Mesenchymal stem cell (in vitro differentiated cells and primary cell): ENCODE measurements around the gene PARP12.

Experiments used
- DNase-seq: peaks from one replicate; pipeline ENCODE4 v3.0.0-alpha.2; 2013
- H2AFZ ChIP-seq: one replicate; pipeline ENCODE4 v1.6.1; 2013; ENCODE audit warnings: low read depth, mild to moderate bottlenecking, control low read depth, inconsistent platforms, low read length, moderate library complexity
- H2AK5ac ChIP-seq: 2 replicates; pipeline ENCODE4 v1.6.1; 2013; ENCODE audit warnings: low read length, moderate library complexity, mild to moderate bottlenecking, inconsistent platforms; ENCODE audit not compliant: severe bottlenecking
- H2BK120ac ChIP-seq: one replicate; pipeline ENCODE4 v1.6.1; 2013; ENCODE audit warnings: low read depth, mild to moderate bottlenecking, inconsistent platforms, low read length, moderate library complexity
- H2BK12ac ChIP-seq, 2 experiments: one replicate each; pipeline ENCODE4 v1.6.1; 2013; ENCODE audit warnings: inconsistent platforms in 2 of 2, low read length in 2 of 2, mild to moderate bottlenecking in 2 of 2, moderate library complexity in 2 of 2, control low read depth in 1 of 2
- H2BK15ac ChIP-seq: one replicate; pipeline ENCODE4 v1.6.1; 2013; ENCODE audit warnings: mild to moderate bottlenecking, low read depth, inconsistent platforms; ENCODE audit not compliant: poor library complexity, severe bottlenecking
- H2BK5ac ChIP-seq: 2 replicates; pipeline ENCODE4 v1.6.1; 2013; ENCODE audit warnings: low read depth, mild to moderate bottlenecking, low read length, control low read depth, inconsistent platforms; ENCODE audit not compliant: poor library complexity, severe bottlenecking
- H3K14ac ChIP-seq, 2 experiments: one replicate each; pipeline ENCODE4 v1.6.1; 2013; ENCODE audit warnings: inconsistent platforms in 2 of 2, low read length in 2 of 2, control low read depth in 1 of 2, mild to moderate bottlenecking in 1 of 2, moderate library complexity in 1 of 2
- H3K18ac ChIP-seq, 2 experiments: one replicate each; pipeline ENCODE4 v1.6.1; 2013; ENCODE audit warnings: inconsistent platforms in 2 of 2, low read length in 2 of 2, control low read depth in 1 of 2, low read depth in 1 of 2, mild to moderate bottlenecking in 1 of 2
- H3K23ac ChIP-seq, 2 experiments: one replicate each; pipeline ENCODE4 v1.6.1; 2013; ENCODE audit warnings: inconsistent platforms in 2 of 2, low read length in 2 of 2, mild to moderate bottlenecking in 2 of 2, moderate library complexity in 2 of 2, control low read depth in 1 of 2
- H3K27ac ChIP-seq: 2 replicates; pipeline ENCODE4 v1.5.1; 2013; ENCODE audit warnings: mild to moderate bottlenecking, moderate library complexity, low read length, control low read depth, inconsistent platforms; ENCODE audit not compliant: poor library complexity, severe bottlenecking
- H3K27me3 ChIP-seq, 2 experiments: 2 replicates each; pipeline versions ENCODE4 v1.6.1 to v1.7.0; 2013; ENCODE audit warnings: low read length in 2 of 2, mild to moderate bottlenecking in 2 of 2, moderate library complexity in 2 of 2, control low read depth in 1 of 2, inconsistent platforms in 1 of 2; ENCODE audit not compliant: control insufficient read depth in 1 of 2, insufficient read depth in 1 of 2
- H3K36me3 ChIP-seq, 2 experiments: 2 replicates each; pipeline versions ENCODE4 v1.6.1 to v1.7.0; 2013; ENCODE audit warnings: low read length in 2 of 2, control low read depth in 1 of 2, inconsistent platforms in 1 of 2, low read depth in 1 of 2, mild to moderate bottlenecking in 1 of 2; ENCODE audit not compliant: insufficient read depth in 2 of 2, control insufficient read depth in 1 of 2
- H3K4ac ChIP-seq, 2 experiments: one replicate each; pipeline ENCODE4 v1.6.1; 2013; ENCODE audit warnings: inconsistent platforms in 2 of 2, low read length in 2 of 2, mild to moderate bottlenecking in 2 of 2, moderate library complexity in 2 of 2, control low read depth in 1 of 2, low read depth in 1 of 2
- H3K4me1 ChIP-seq: 2 replicates; pipeline ENCODE4 v1.6.1; 2013; ENCODE audit warnings: low read depth, low read length, control low read depth; ENCODE audit not compliant: control insufficient read depth, insufficient read depth
- H3K4me2 ChIP-seq: 2 replicates; pipeline ENCODE4 v1.6.1; 2013; ENCODE audit warnings: low read length, mild to moderate bottlenecking, inconsistent platforms; ENCODE audit not compliant: poor library complexity, severe bottlenecking
- H3K4me3 ChIP-seq, 2 experiments: 2 replicates each; pipeline versions ENCODE4 v1.5.1 to v1.7.0; 2013; ENCODE audit warnings: low read length in 2 of 2, mild to moderate bottlenecking in 2 of 2, control low read depth in 1 of 2, low read depth in 1 of 2; ENCODE audit not compliant: insufficient read depth in 1 of 2
- H3K79me1 ChIP-seq: replicated peaks from 2 replicates; pipeline ENCODE4 v1.6.1; 2013; ENCODE audit warnings: mild to moderate bottlenecking, control low read depth, low read length, inconsistent platforms; ENCODE audit not compliant: poor library complexity, severe bottlenecking
- H3K9ac ChIP-seq: 2 replicates; pipeline ENCODE4 v1.7.0; 2013; ENCODE audit warnings: mild to moderate bottlenecking, low read length, moderate library complexity
- H3K9me3 ChIP-seq: 2 replicates; pipeline ENCODE4 v1.7.0; 2013; ENCODE audit warnings: mild to moderate bottlenecking, low read length; ENCODE audit not compliant: control insufficient read depth
- H4K8ac ChIP-seq: one replicate; pipeline ENCODE4 v1.6.1; 2013; ENCODE audit warnings: inconsistent platforms, mild to moderate bottlenecking, low read length, moderate library complexity
- H4K91ac ChIP-seq: one replicate; pipeline ENCODE4 v1.6.1; 2013; ENCODE audit warnings: mild to moderate bottlenecking, low read length, inconsistent platforms
- WGBS: methylation state at CpG from one replicate; pipeline ENCODE4 v1.1.7; 2013; ENCODE audit warnings: mixed read lengths; 5-methylcytosine and 5-hydroxymethylcytosine counted together

PARP12 gene

GRCh38 chr7:140060243-140060630 is 2.5 kb downstream of the PARP12 start:
- H4K91ac ChIP-seq, result no peak overlapping the region
- H2BK15ac ChIP-seq, result no peak overlapping the region
- no peak overlapping the region for H2BK120ac ChIP-seq
- H2BK12ac ChIP-seq, result no peak overlapping the region
- WGBS, result 94% methylated on average over 3 of the region's 3 CpGs
- no peaks in the 10 kb centered on the region for H3K9me3 ChIP-seq
- H2AK5ac ChIP-seq, result no peak overlapping the region
- H3K14ac ChIP-seq, result no peak overlapping the region
- no peak overlapping the region for H3K9ac ChIP-seq
- H3K36me3 ChIP-seq, result peaks cover 4 to 16% of the 10 kb centered on the region in 2 experiments
- no peaks in the 10 kb centered on the region for H3K27me3 ChIP-seq
- no peak overlapping the region for H3K4me2 ChIP-seq
- peaks cover 20% of the 10 kb centered on the region for H3K4me1 ChIP-seq
- H2AFZ ChIP-seq, result no peak overlapping the region
- no peak overlapping the region for H3K4ac ChIP-seq
- H3K79me1 ChIP-seq, result peaks cover 27% of the 10 kb centered on the region
- H3K18ac ChIP-seq, result no peak overlapping the region
- no peak for DNase-seq
- H2BK5ac ChIP-seq, result no peak overlapping the region
- no peak overlapping the region for H3K4me3 ChIP-seq
- no peak overlapping the region for H3K27ac ChIP-seq
- peak overlapping the region in 1 of 2 experiments; percentile 42 for H3K23ac ChIP-seq
- no peak overlapping the region for H4K8ac ChIP-seq

GRCh38 chr7:140059273-140060242 is 3.2 kb downstream of the PARP12 start:
- H3K9me3 ChIP-seq, result no peaks in the 10 kb centered on the region
- H3K9ac ChIP-seq, result no peak overlapping the region
- no peak overlapping the region for H3K18ac ChIP-seq
- H3K4me2 ChIP-seq, result no peak overlapping the region
- H2BK15ac ChIP-seq, result no peak overlapping the region
- WGBS, result 88% methylated on average over 11 of the region's 12 CpGs
- peak; percentile 89 for DNase-seq
- no peak overlapping the region for H2AK5ac ChIP-seq
- H2BK120ac ChIP-seq, result no peak overlapping the region
- no peak overlapping the region for H3K4me3 ChIP-seq
- no peak overlapping the region for H2AFZ ChIP-seq
- no peak overlapping the region for H2BK12ac ChIP-seq
- no peak overlapping the region for H3K4ac ChIP-seq
- no peak overlapping the region for H4K8ac ChIP-seq
- H3K27ac ChIP-seq, result no peak overlapping the region
- H3K23ac ChIP-seq, result peak overlapping the region in 1 of 2 experiments; percentile 42
- peaks cover 27% of the 10 kb centered on the region for H3K79me1 ChIP-seq
- peaks cover 20% of the 10 kb centered on the region for H3K4me1 ChIP-seq
- H4K91ac ChIP-seq, result no peak overlapping the region
- H3K14ac ChIP-seq, result no peak overlapping the region
- H3K36me3 ChIP-seq, result peaks cover 4 to 18% of the 10 kb centered on the region in 2 experiments
- no peaks in the 10 kb centered on the region for H3K27me3 ChIP-seq
- H2BK5ac ChIP-seq, result no peak overlapping the region

DNA sequence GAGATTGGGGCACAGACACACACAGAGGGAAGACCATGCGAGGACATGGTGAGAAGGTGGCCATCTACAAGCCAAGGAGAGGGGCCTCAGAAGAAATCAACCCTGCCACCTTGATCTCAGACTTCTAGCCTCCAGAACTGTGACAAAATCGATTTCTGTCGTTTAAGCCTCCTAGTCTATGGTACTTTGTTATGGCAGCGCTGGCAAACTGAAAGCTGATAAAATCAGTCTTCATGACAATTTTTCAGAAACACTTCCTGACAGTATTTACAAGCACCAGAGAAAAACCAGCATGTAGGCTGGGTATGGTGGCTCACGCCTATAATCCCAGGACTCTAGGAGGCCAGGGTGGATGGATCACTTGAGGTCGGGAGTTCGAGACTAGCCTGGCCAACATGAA is 4.2 kb downstream of the PARP12 start:
- WGBS, result 97% methylated on average over 7 of the region's 7 CpGs

DNA sequence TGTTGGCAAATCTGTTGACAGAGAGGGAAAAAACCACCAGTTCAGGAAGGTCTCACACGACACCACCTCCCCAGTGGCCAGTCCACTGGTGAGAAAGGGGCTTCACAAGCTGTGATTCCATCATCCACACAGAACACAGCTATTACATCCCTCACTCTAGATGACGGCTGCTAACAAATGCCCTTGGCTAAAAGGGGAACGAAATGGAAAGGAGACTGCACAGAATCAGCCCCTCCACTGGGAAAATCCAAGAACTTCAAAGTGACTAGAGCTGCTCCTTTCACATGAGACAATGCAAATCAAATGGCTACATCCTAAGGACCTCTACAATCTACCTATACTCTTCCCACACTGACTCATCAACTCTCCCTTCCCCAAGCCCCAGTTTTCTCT is 5.6 kb downstream of the PARP12 start:
- Histone ChIP-seq H3K4me1 (peaks cover 11% of the 10 kb centered on the region), H2AFZ (no peak overlapping the region), H3K14ac (no peak overlapping the region), H3K4me2 (no peak overlapping the region), H2BK12ac (no peak overlapping the region), H3K79me1 (peaks cover 22% of the 10 kb centered on the region), H3K9ac (no peak overlapping the region), H3K27ac (no peak overlapping the region), H2BK120ac (no peak overlapping the region), H3K4ac (no peak overlapping the region), H3K23ac (no peak overlapping the region), H4K8ac (no peak overlapping the region), H3K4me3 (no peak overlapping the region), H4K91ac (no peak overlapping the region), H3K36me3 (peaks cover 4 to 37% of the 10 kb centered on the region in 2 experiments), H3K9me3 (no peaks in the 10 kb centered on the region), H2AK5ac (no peak overlapping the region), H3K27me3 (no peaks in the 10 kb centered on the region), H3K18ac (no peak overlapping the region), H2BK5ac (no peak overlapping the region), H2BK15ac (no peak overlapping the region)
- 91% methylated on average over 3 of the region's 3 CpGs for WGBS
- no peak for DNase-seq

More for the DNA sequence above, 4.2 kb downstream of the PARP12 start:
- Histone ChIP-seq H3K18ac (no peak overlapping the region), H3K4me2 (no peak overlapping the region), H2BK120ac (no peak overlapping the region), H2AFZ (no peak overlapping the region), H3K4me1 (peaks cover 20% of the 10 kb centered on the region), H3K4ac (no peak overlapping the region), H3K14ac (no peak overlapping the region), H3K9ac (no peak overlapping the region), H2BK5ac (no peak overlapping the region), H3K27ac (no peak overlapping the region), H2BK15ac (no peak overlapping the region), H3K4me3 (no peak overlapping the region), H2BK12ac (no peak overlapping the region), H2AK5ac (no peak overlapping the region), H4K91ac (no peak overlapping the region), H4K8ac (no peak overlapping the region), H3K23ac (no peak overlapping the region), H3K79me1 (peaks cover 27% of the 10 kb centered on the region), H3K36me3 (peaks cover 4 to 29% of the 10 kb centered on the region in 2 experiments), H3K9me3 (no peaks in the 10 kb centered on the region), H3K27me3 (no peaks in the 10 kb centered on the region)
- DNase-seq, result no peak
